HFF-Myc (cell line): ENCODE measurements around the gene TMEM80.

Experiments used
- DNase-seq: peaks from one replicate; pipeline ENCODE4 v3.0.0-alpha.2; 2011; ENCODE audit warnings: low read depth; ENCODE audit errors: extremely low read depth
- H3K4me3 ChIP-seq: replicated peaks from 2 replicates; pipeline ENCODE4 v1.5.1; 2011; ENCODE audit warnings: low read depth, mild to moderate bottlenecking, control low read depth, low read length
- CTCF ChIP-seq: IDR thresholded peaks from 2 replicates; pipeline ENCODE4 v1.5.1; 2012; ENCODE audit warnings: mild to moderate bottlenecking, low read depth, low read length, control low read depth; ENCODE audit errors: missing control alignments

TMEM80 gene

GRCh38 chr11:721741-722345, 26.2 kb downstream of the TMEM80 start:
- no peak overlapping the region for H3K4me3 ChIP-seq
- DNase-seq = no peak
- TF ChIP-seq CTCF = no peak

GRCh38 chr11:722346-722811, 26.8 kb downstream of the TMEM80 start:
- no peak overlapping the region for H3K4me3 ChIP-seq
- TF ChIP-seq CTCF = no peak
- DNase-seq = no peak

- peak; percentile 50 for TF ChIP-seq CTCF
- no peak for DNase-seq
- no peak overlapping the region for H3K4me3 ChIP-seq
Observed at GRCh38 chr11:723120-723883, 27.7 kb downstream of the TMEM80 start.

GRCh38 chr11:724049-724777, 28.6 kb downstream of the TMEM80 start:
- no peak for DNase-seq
- H3K4me3 ChIP-seq = no peak overlapping the region
- TF ChIP-seq CTCF = no peak

- TF ChIP-seq CTCF = no peak
- DNase-seq = no peak
- H3K4me3 ChIP-seq = no peak overlapping the region
Observed at GRCh38 chr11:724778-725386, 29.3 kb downstream of the TMEM80 start.

GRCh38 chr11:725624-726202, 30.1 kb downstream of the TMEM80 start:
- no peak overlapping the region for H3K4me3 ChIP-seq
- DNase-seq = no peak
- TF ChIP-seq CTCF = no peak
